ENCODE data around the gene INSR. TPM values are rescaled to one million over a fixed set of nuclear protein-coding genes. Genes with fewer than 3 reads are reported as not detected.

The INSR gene
- total RNA-seq, 4 donors from 2014 or later: 38.9 to 101 (median 67.7) TPM

- peaks cover 7 to 23% of the 10 kb centered on the region in 2 donors for H3K4me1 ChIP-seq
- intact Hi-C loops (cut with DNase I): no loop called here
- no peak overlapping the region for H3K4me3 ChIP-seq (replicated peaks in 1 of 3)
- no peaks in the 10 kb centered on the region for H3K27me3 ChIP-seq
- no peaks in the 10 kb centered on the region for H3K9me3 ChIP-seq
- no peak for DNase-seq
- WGBS, 2 donors: 95 to 99% methylated on average over 10 of the region's 10 CpGs
- H3K36me3 ChIP-seq: no peaks in the 10 kb centered on the region
- H3K27ac ChIP-seq: no peak overlapping the region
- no peak for TF ChIP-seq POLR2A (IDR thresholded peaks at IDR 0.05)
- no peak for TF ChIP-seq CTCF (IDR thresholded peaks at IDR 0.05)
Measured at GRCh38 chr19:7258041-7258839, 36.0 kb downstream of the INSR start.

GRCh38 chr19:7257148-7258040 is 36.8 kb downstream of the INSR start:
- H3K27ac ChIP-seq: no peak overlapping the region

GRCh38 chr19:7255631-7256030 is 38.6 kb downstream of the INSR start:
- H3K4me3 ChIP-seq (replicated peaks in 1 of 3): no peak overlapping the region
- WGBS, 2 donors: 84 to 96% methylated on average over 6 of the region's 6 CpGs
- no peaks in the 10 kb centered on the region for H3K27me3 ChIP-seq
- peak overlapping the region in 1 of 3 donors; percentile 62 for H3K27ac ChIP-seq
- H3K36me3 ChIP-seq: no peaks in the 10 kb centered on the region
- no peak for DNase-seq
- TF ChIP-seq POLR2A (IDR thresholded peaks at IDR 0.05) (no peak), CTCF (IDR thresholded peaks at IDR 0.05) (no peak)
- H3K9me3 ChIP-seq: no peaks in the 10 kb centered on the region
- peaks cover 7 to 24% of the 10 kb centered on the region in 2 donors for H3K4me1 ChIP-seq
- intact Hi-C loops (cut with DNase I): no loop called here

More at GRCh38 chr19:7257148-7258040, 36.8 kb downstream of the INSR start:
- 83 to 85% methylated on average over 16 to 17 of the region's 17 CpGs for WGBS, 2 donors
- Histone ChIP-seq H3K27me3 (no peaks in the 10 kb centered on the region), H3K9me3 (no peaks in the 10 kb centered on the region), H3K4me1 (peaks cover 7 to 16% of the 10 kb centered on the region in 2 donors), H3K4me3 (replicated peaks in 1 of 3) (no peak overlapping the region), H3K36me3 (no peaks in the 10 kb centered on the region)
- intact Hi-C loops (cut with DNase I): no loop called here
- no peak for DNase-seq
- no peak for TF ChIP-seq POLR2A (IDR thresholded peaks at IDR 0.05)
- TF ChIP-seq CTCF (IDR thresholded peaks at IDR 0.05): no peak

- H3K4me3 ChIP-seq (replicated peaks in 1 of 3): no peak overlapping the region
- no peak for DNase-seq
- H3K9me3 ChIP-seq: no peaks in the 10 kb centered on the region
- no peaks in the 10 kb centered on the region for H3K36me3 ChIP-seq
- TF ChIP-seq POLR2A (IDR thresholded peaks at IDR 0.05) (no peak), CTCF (IDR thresholded peaks at IDR 0.05) (no peak)
- peak overlapping the region in 2 of 3 donors; percentile 55 to 62 for H3K27ac ChIP-seq
- H3K27me3 ChIP-seq: no peaks in the 10 kb centered on the region
- intact Hi-C loops (cut with DNase I): no loop called here
- H3K4me1 ChIP-seq: peaks cover 7 to 29% of the 10 kb centered on the region in 2 donors
- 87 to 90% methylated on average over 8 of the region's 8 CpGs for WGBS, 2 donors
Measured at GRCh38 chr19:7255119-7255518, 39.1 kb downstream of the INSR start.

Data from thyroid gland (tissue), 4 donors.